HFFc6 (cell line): ENCODE measurements around the gene ARL2. TPM values are rescaled to one million over a fixed set of nuclear protein-coding genes. Genes with fewer than 3 reads are reported as not detected.

Experiments
- DNase-seq: peaks from one replicate; pipeline ENCODE4 v3.0.0-alpha.2; 2018
- H3K27ac Mint-ChIP-seq: 2 replicates; pipeline ENCODE4 v1.8.0; 2020; ENCODE audit warnings: mild to moderate bottlenecking, mixed read lengths
- H3K27me3 Mint-ChIP-seq: 2 replicates; pipeline ENCODE4 v1.8.0; 2021; ENCODE audit warnings: mild to moderate bottlenecking, moderate library complexity, mixed read lengths; ENCODE audit not compliant: insufficient read depth
- H3K36me3 Mint-ChIP-seq: 2 replicates; pipeline ENCODE4 v1.8.0; 2021; ENCODE audit warnings: low read depth, mixed read lengths
- H3K4me1 Mint-ChIP-seq: 2 replicates; pipeline ENCODE4 v1.8.0; 2020; ENCODE audit warnings: low read depth, mixed read lengths
- H3K4me3 Mint-ChIP-seq: 2 replicates; pipeline ENCODE4 v1.8.0; 2020; ENCODE audit warnings: mild to moderate bottlenecking, moderate library complexity, mixed read lengths
- H3K9me3 Mint-ChIP-seq: 2 replicates; pipeline ENCODE4 v1.8.0; 2020; ENCODE audit warnings: mild to moderate bottlenecking, mixed read lengths
- total RNA-seq, 6 experiments: library from RNA; stranded (reverse); fragmentation: NEBNext Ultra II Directional; extraction: Animal tissue kit (Norgen Biotek cat#: 25700); gene quantifications; 2 replicates in 1 of 6; 3 replicates in 5 of 6; pipeline ENCODE4 v1.2.3, GENCODE V29; 2021
- TF ChIP-seq, protein P1 (sequence below): fragments of 200-600 bp; sonication (generic); IDR thresholded peaks from 2 replicates; pipeline ENCODE4 v1.5.0; 2021; ENCODE audit warnings: antibody characterized with exemption, mild to moderate bottlenecking

ARL2 gene
- total RNA-seq, 6 experiments from 2014 or later, result 76.9 to 92.1 (median 87.2) TPM

GRCh38 chr11:64994318-64994717 is 19.6 kb upstream of the ARL2 start:
- H3K27ac Mint-ChIP-seq, result no peak overlapping the region
- peaks cover 21% of the 10 kb centered on the region for H3K4me1 Mint-ChIP-seq
- TF ChIP-seq, protein P1, sequence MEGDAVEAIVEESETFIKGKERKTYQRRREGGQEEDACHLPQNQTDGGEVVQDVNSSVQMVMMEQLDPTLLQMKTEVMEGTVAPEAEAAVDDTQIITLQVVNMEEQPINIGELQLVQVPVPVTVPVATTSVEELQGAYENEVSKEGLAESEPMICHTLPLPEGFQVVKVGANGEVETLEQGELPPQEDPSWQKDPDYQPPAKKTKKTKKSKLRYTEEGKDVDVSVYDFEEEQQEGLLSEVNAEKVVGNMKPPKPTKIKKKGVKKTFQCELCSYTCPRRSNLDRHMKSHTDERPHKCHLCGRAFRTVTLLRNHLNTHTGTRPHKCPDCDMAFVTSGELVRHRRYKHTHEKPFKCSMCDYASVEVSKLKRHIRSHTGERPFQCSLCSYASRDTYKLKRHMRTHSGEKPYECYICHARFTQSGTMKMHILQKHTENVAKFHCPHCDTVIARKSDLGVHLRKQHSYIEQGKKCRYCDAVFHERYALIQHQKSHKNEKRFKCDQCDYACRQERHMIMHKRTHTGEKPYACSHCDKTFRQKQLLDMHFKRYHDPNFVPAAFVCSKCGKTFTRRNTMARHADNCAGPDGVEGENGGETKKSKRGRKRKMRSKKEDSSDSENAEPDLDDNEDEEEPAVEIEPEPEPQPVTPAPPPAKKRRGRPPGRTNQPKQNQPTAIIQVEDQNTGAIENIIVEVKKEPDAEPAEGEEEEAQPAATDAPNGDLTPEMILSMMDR, result no peak
- no peaks in the 10 kb centered on the region for H3K9me3 Mint-ChIP-seq
- H3K36me3 Mint-ChIP-seq, result no peaks in the 10 kb centered on the region
- H3K27me3 Mint-ChIP-seq, result peaks cover 8% of the 10 kb centered on the region
- no peak overlapping the region for H3K4me3 Mint-ChIP-seq
- DNase-seq, result no peak

DNA sequence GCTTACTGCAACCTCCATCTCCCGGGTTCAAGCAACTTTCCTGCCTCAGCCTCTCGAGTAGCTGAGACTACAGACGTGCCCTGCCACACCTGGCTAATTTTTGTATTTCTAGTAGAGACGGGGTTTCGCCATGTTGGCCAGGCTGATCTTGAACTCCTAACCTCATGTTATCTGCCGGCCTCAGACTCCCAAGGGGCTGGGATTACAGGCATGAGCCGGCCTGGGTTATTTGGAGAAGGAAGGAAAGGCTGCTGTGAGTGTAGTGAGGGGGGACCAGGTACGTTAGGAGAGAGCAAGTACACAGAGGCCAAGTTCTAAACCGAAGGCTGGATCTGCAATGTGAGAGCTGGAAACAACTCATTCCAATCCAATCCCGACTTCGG is 17.6 kb upstream of the ARL2 start:
- Mint-ChIP-seq H3K27me3 (peaks cover 5% of the 10 kb centered on the region; the same call in 1 of the 2 replicates), H3K27ac (no peak overlapping the region), H3K9me3 (no peaks in the 10 kb centered on the region), H3K4me1 (peaks cover 14% of the 10 kb centered on the region), H3K4me3 (peak overlapping the region; percentile 80), H3K36me3 (no peaks in the 10 kb centered on the region)
- TF ChIP-seq, protein P1, result no peak
- no peak for DNase-seq

- peak within 1 kb of the TSS; percentile 80 for H3K4me3 Mint-ChIP-seq
- DNase-seq, result peak; percentile 67
- H3K4me1 Mint-ChIP-seq, result peaks cover 14% of the 10 kb centered on the region
- H3K36me3 Mint-ChIP-seq, result no peaks in the 10 kb centered on the region
- H3K9me3 Mint-ChIP-seq, result no peaks in the 10 kb centered on the region
- peaks cover 5% of the 10 kb centered on the region; the same call in 1 of the 2 replicates for H3K27me3 Mint-ChIP-seq
- TF ChIP-seq, protein P1, result peak; percentile 70
- peak within 1 kb of the TSS; percentile 69 for H3K27ac Mint-ChIP-seq
Measured at GRCh38 chr11:64996710-64997380, 17.1 kb upstream of the ARL2 start, which contains the start of gene BATF2. Gene BATF2, minus strand, starts transcription at chr11:64996971. Its CDS starts 57 bp downstream, at chr11:64996914.

GRCh38 chr11:64998141-64998540 is 15.8 kb upstream of the ARL2 start:
- TF ChIP-seq, protein P1, result no peak
- H3K27ac Mint-ChIP-seq, result no peak overlapping the region
- H3K36me3 Mint-ChIP-seq, result no peaks in the 10 kb centered on the region
- H3K9me3 Mint-ChIP-seq, result no peaks in the 10 kb centered on the region
- H3K4me3 Mint-ChIP-seq, result no peak overlapping the region
- peaks cover 5% of the 10 kb centered on the region; the same call in 1 of the 2 replicates for H3K27me3 Mint-ChIP-seq
- H3K4me1 Mint-ChIP-seq, result peaks cover 14% of the 10 kb centered on the region
- DNase-seq, result no peak

GRCh38 chr11:64998690-64999431 is 15.1 kb upstream of the ARL2 start:
- TF ChIP-seq, protein P1, result no peak
- no peak overlapping the region for H3K4me3 Mint-ChIP-seq
- H3K36me3 Mint-ChIP-seq, result no peaks in the 10 kb centered on the region
- peaks cover 14% of the 10 kb centered on the region for H3K4me1 Mint-ChIP-seq
- peaks cover 5% of the 10 kb centered on the region; the same call in 1 of the 2 replicates for H3K27me3 Mint-ChIP-seq
- H3K27ac Mint-ChIP-seq, result no peak overlapping the region
- DNase-seq, result no peak
- H3K9me3 Mint-ChIP-seq, result no peaks in the 10 kb centered on the region
